HL-60 (cell line): ENCODE measurements around the gene UXS1.

Experiments used
- DNase-seq, 2 experiments: peaks; one replicate each; pipeline ENCODE4 v3.0.0-alpha.2; 2010 to 2020; ENCODE audit warnings: low read depth in 1 of 2, low spot score in 1 of 2
- H3K27ac ChIP-seq: fragments of 250-450 bp; sonication (Bioruptor Pico); replicated peaks from 2 replicates; pipeline ENCODE4 v1.5.1; 2020; ENCODE audit warnings: mild to moderate bottlenecking, moderate library complexity
- H3K27me3 ChIP-seq: fragments of 250-450 bp; sonication (Bioruptor Pico); 2 replicates; pipeline ENCODE4 v1.5.1; 2021; ENCODE audit warnings: mild to moderate bottlenecking, moderate library complexity; ENCODE audit not compliant: insufficient read depth, poor library complexity, severe bottlenecking
- H3K4me3 ChIP-seq: replicated peaks from 2 replicates; pipeline ENCODE4 v1.5.1; 2011; ENCODE audit warnings: mild to moderate bottlenecking, control low read depth, low read length; ENCODE audit not compliant: insufficient read depth
- CTCF ChIP-seq: IDR thresholded peaks from one replicate; pipeline ENCODE4 v1.5.1; 2011; ENCODE audit warnings: low read length, control low read depth, inconsistent platforms; ENCODE audit not compliant: insufficient read depth
- GABPA ChIP-seq: IDR thresholded peaks from 2 replicates; pipeline ENCODE4 v1.6.1; 2012; ENCODE audit warnings: low read depth
- POLR2AphosphoS5 ChIP-seq: IDR thresholded peaks from 2 replicates; pipeline ENCODE4 v1.6.1; 2012; ENCODE audit warnings: low read depth
- SPI1 ChIP-seq: IDR thresholded peaks from 2 replicates; pipeline ENCODE4 v1.6.1; 2012; ENCODE audit warnings: low read depth, mild to moderate bottlenecking, borderline replicate concordance
- TF ChIP-seq, protein P1 (sequence below): IDR thresholded peaks from 2 replicates; pipeline ENCODE4 v1.6.1; 2012; ENCODE audit warnings: low read depth; ENCODE audit not compliant: insufficient replicate concordance

The UXS1 gene

DNA sequence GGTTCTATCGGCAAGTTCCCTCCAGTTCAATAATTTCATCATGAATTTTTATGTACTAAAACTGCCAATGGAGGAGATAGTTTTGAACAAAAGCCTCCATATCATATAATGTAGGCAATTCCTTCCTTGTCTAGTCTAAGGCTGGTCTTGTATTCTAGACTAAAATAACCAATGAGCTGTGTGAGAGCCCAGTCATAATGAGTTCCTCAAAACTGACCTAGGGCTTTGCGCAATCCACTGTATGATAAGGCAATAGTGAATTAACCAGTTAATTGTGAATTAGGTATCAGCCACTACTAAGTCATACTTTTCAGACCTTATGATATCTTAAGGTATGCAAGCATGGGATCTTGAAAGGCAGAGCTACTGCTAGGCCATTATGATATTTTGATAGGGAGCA, 7.6 kb upstream of the UXS1 start:
- Histone ChIP-seq H3K27ac (no peak overlapping the region), H3K27me3 (no peaks in the 10 kb centered on the region), H3K4me3 (no peak overlapping the region)
- TF ChIP-seq CTCF (no peak), POLR2AphosphoS5 (no peak), SPI1 (peak; percentile 49; the same call in 1 of the 2 replicates), GABPA (no peak)
- TF ChIP-seq, protein P1, sequence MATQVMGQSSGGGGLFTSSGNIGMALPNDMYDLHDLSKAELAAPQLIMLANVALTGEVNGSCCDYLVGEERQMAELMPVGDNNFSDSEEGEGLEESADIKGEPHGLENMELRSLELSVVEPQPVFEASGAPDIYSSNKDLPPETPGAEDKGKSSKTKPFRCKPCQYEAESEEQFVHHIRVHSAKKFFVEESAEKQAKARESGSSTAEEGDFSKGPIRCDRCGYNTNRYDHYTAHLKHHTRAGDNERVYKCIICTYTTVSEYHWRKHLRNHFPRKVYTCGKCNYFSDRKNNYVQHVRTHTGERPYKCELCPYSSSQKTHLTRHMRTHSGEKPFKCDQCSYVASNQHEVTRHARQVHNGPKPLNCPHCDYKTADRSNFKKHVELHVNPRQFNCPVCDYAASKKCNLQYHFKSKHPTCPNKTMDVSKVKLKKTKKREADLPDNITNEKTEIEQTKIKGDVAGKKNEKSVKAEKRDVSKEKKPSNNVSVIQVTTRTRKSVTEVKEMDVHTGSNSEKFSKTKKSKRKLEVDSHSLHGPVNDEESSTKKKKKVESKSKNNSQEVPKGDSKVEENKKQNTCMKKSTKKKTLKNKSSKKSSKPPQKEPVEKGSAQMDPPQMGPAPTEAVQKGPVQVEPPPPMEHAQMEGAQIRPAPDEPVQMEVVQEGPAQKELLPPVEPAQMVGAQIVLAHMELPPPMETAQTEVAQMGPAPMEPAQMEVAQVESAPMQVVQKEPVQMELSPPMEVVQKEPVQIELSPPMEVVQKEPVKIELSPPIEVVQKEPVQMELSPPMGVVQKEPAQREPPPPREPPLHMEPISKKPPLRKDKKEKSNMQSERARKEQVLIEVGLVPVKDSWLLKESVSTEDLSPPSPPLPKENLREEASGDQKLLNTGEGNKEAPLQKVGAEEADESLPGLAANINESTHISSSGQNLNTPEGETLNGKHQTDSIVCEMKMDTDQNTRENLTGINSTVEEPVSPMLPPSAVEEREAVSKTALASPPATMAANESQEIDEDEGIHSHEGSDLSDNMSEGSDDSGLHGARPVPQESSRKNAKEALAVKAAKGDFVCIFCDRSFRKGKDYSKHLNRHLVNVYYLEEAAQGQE = no peak
- DNase-seq = peak in 1 of 2 experiments; percentile 17

GRCh38 chr2:106197878-106198277, 3.8 kb upstream of the UXS1 start:
- H3K27ac ChIP-seq = no peak overlapping the region
- TF ChIP-seq, protein P1 = no peak
- TF ChIP-seq SPI1 (no peak), CTCF (no peak), GABPA (no peak), POLR2AphosphoS5 (no peak)
- no peak overlapping the region for H3K4me3 ChIP-seq
- no peak for DNase-seq
- H3K27me3 ChIP-seq = no peaks in the 10 kb centered on the region

DNA sequence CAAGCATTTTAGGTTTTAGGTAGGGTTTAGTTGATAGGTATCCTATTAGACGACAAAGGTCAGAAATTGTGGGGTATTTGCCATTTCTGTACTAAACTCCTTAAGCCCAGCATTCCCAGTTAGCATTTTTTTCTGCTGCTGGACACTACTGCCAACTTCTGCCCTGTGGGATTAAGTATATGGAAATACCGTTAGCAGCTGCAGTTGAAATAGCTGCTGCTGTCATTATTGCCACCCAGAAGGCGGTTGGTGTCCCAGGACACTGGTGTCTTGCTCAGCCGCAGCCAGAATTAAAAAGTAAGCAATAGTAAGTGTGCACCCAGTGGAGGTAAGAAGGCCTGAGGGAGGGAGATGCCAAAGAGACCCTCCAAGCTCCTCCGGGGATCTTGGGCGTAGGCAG, 1.9 kb upstream of the UXS1 start:
- Histone ChIP-seq H3K27ac (no peak overlapping the region), H3K4me3 (no peak overlapping the region), H3K27me3 (no peaks in the 10 kb centered on the region)
- TF ChIP-seq, protein P1 = no peak
- TF ChIP-seq POLR2AphosphoS5 (no peak), SPI1 (no peak), GABPA (no peak), CTCF (no peak)
- DNase-seq = no peak
